Measurements from ENCODE around the gene IGFBPL1.

Gene IGFBPL1

DNA sequence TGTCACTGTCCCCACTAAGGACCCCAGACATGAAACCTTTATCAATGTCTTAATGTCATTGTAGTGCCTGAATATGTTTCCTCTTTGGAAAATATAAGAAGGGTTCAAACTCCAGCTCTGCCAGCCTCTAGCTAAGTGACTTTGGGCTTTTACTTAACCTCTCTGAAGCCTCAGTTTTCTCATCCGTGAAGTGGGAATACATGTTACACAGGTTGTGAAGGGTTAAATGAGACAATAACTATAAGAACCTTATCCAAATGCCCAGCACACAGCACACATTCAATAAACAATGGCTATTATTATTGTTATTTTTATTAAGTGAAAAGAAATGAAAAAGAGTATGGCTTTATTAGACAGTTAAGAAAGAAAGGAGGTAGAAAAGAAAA, 15.7 kb upstream of the IGFBPL1 start:
- Histone ChIP-seq H3K4me1 (ENCODE audit: insufficient read depth, low read length) (peaks cover 9% of the 10 kb centered on the region), H3K36me3 (ENCODE audit: insufficient read depth, low read length) (no peaks in the 10 kb centered on the region), H3K27me3 (ENCODE audit: insufficient read depth, low read length) (no peaks in the 10 kb centered on the region), H3K4me3 (ENCODE audit: low read length) (no peak overlapping the region), H2AFZ (ENCODE audit: low read depth, low read length) (no peak overlapping the region), H3K9me3 (ENCODE audit: low read length) (no peaks in the 10 kb centered on the region)

DNA sequence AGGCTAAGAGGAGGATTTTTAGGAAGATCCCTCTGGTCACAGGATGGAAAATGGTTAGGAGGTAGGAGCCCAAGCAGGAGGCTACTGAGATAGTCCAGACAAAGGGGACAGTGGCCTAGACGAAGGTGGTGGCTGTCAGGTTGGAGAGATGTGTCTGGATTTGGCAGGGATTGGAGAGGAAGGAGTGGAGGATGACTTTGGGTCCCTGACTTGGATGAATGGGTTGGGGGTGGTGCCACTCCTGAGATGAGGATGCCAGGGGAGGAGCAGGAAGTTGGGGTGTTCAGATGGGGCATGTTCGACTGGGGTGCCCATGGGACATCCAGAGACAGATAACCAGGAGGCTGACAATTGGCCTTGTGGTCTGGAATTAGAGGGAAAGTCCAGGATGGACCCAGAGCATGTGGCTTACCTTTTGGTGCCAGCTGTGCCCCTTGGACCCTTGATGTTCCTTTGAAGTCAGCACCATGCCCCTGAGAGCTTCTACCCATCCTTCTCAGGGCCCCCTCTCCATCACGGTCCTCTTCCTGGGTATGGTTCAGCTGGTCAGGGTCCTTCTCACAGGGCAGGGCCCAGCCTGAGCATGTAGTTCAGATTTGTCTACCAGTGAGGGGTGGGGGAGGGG, 15.1 kb upstream of the IGFBPL1 start:
- H3K36me3 ChIP-seq (ENCODE audit: insufficient read depth, low read length), result no peaks in the 10 kb centered on the region
- no peaks in the 10 kb centered on the region for H3K27me3 ChIP-seq (ENCODE audit: insufficient read depth, low read length)
- H3K4me3 ChIP-seq (ENCODE audit: low read length), result no peak overlapping the region
- H3K4me1 ChIP-seq (ENCODE audit: insufficient read depth, low read length), result peaks cover 11% of the 10 kb centered on the region
- no peaks in the 10 kb centered on the region for H3K9me3 ChIP-seq (ENCODE audit: low read length)
- H2AFZ ChIP-seq (ENCODE audit: low read depth, low read length), result no peak overlapping the region

DNA sequence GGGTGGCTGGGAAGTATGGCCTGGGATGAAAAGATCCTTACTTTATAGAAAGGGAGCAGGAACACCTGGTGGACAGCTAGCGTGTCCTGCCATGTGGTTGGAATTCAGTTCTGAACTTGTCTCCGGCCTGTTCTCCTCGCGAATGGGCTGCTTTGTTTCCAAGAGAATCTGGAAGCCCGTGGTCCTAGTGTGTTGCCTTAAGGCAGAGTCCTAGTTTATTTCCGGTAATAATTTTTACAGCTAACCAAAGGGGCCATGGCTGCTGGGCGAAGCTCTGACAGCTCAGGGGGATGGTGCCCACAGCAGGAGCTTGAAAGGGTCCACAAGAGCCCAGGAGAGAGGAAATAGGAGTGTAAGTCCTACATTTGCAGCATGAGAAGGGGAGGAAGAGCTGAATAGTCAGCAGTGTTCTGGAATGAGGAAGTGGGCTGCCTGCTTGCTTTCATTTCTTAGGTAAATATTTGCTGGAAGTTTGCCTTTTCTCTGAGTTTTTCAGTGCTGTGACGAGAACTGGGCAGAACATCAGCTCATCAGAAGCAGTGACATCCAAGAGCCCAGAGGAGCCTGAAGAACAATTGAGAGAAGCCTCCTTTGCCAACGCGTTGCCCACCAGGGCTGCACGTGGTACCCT, 13.1 kb upstream of the IGFBPL1 start:
- no peak overlapping the region for H3K4me3 ChIP-seq (ENCODE audit: low read length)
- H2AFZ ChIP-seq (ENCODE audit: low read depth, low read length), result no peak overlapping the region
- no peaks in the 10 kb centered on the region for H3K36me3 ChIP-seq (ENCODE audit: insufficient read depth, low read length)
- H3K9me3 ChIP-seq (ENCODE audit: low read length), result no peaks in the 10 kb centered on the region
- peaks cover 6% of the 10 kb centered on the region for H3K4me1 ChIP-seq (ENCODE audit: insufficient read depth, low read length)
- H3K27me3 ChIP-seq (ENCODE audit: insufficient read depth, low read length), result no peaks in the 10 kb centered on the region

DNA sequence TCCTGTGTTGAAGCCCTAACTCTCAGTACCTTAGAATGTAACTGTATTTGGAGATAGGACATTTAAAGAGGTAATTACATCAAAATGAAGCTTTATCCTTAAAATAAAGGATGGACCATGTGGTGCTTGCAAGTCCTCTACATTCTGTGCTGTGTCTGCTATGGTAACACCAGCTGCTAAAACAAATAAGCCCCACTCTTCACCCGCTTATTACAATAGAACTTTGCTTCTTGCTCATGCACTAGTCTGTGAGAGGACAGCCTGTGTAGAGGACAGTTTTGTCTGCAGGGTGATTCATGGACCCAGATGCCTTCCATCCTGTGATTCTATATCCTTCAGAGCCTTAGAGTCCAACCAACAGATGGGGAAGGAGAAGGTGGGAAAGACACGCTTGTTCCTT, 12.5 kb upstream of the IGFBPL1 start:
- Histone ChIP-seq H3K36me3 (ENCODE audit: insufficient read depth, low read length) (no peaks in the 10 kb centered on the region), H3K4me3 (ENCODE audit: low read length) (no peak overlapping the region), H3K9me3 (ENCODE audit: low read length) (no peaks in the 10 kb centered on the region), H3K4me1 (ENCODE audit: insufficient read depth, low read length) (peaks cover 6% of the 10 kb centered on the region), H3K27me3 (ENCODE audit: insufficient read depth, low read length) (no peaks in the 10 kb centered on the region), H2AFZ (ENCODE audit: low read depth, low read length) (no peak overlapping the region)

DNA sequence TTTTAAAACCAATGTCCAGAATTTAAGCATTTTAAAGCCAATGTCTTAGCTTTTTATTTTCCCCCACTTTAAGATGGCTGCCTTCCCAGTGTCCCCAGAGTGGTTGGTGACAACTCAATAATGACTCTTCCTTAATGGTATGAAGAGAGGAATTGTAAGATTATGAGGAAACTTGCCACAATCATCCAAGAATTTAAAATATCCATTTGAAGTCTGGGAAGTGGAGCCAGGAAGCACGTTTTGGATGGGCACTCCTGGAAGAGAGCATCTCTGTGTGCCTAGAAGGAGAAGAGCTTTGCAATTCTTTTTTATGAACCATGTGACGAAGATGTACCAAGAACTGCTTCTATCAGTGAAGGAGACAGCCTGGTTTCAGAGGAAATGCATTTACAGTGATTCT, 11.3 kb upstream of the IGFBPL1 start:
- H3K27me3 ChIP-seq (ENCODE audit: insufficient read depth, low read length), result no peaks in the 10 kb centered on the region
- H3K4me3 ChIP-seq (ENCODE audit: low read length), result no peak overlapping the region
- no peaks in the 10 kb centered on the region for H3K9me3 ChIP-seq (ENCODE audit: low read length)
- peaks cover 6% of the 10 kb centered on the region for H3K4me1 ChIP-seq (ENCODE audit: insufficient read depth, low read length)
- H2AFZ ChIP-seq (ENCODE audit: low read depth, low read length), result no peak overlapping the region
- H3K36me3 ChIP-seq (ENCODE audit: insufficient read depth, low read length), result no peaks in the 10 kb centered on the region

DNA sequence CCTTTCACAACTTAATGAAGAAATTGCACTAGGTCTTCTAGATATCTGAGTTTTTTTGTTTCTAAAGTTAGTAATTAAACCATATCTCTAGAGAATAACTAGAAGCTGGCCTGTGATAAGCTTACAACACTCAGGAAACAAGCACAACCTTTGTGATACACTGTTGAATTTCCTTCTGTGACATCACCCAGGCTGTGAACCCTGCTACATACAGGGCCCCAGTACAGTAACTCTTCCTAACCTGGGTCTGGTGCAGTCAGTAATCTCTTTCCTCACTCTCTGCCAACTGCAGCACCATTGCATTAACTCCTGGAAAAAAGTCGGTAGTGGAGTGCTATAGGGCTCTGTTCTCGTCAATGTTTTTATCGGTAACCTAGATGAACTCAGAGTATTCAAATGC, 10.6 kb upstream of the IGFBPL1 start:
- no peak overlapping the region for H2AFZ ChIP-seq (ENCODE audit: low read depth, low read length)
- H3K27me3 ChIP-seq (ENCODE audit: insufficient read depth, low read length), result no peaks in the 10 kb centered on the region
- no peaks in the 10 kb centered on the region for H3K9me3 ChIP-seq (ENCODE audit: low read length)
- no peak overlapping the region for H3K4me3 ChIP-seq (ENCODE audit: low read length)
- peaks cover 6% of the 10 kb centered on the region for H3K4me1 ChIP-seq (ENCODE audit: insufficient read depth, low read length)
- H3K36me3 ChIP-seq (ENCODE audit: insufficient read depth, low read length), result no peaks in the 10 kb centered on the region

DNA sequence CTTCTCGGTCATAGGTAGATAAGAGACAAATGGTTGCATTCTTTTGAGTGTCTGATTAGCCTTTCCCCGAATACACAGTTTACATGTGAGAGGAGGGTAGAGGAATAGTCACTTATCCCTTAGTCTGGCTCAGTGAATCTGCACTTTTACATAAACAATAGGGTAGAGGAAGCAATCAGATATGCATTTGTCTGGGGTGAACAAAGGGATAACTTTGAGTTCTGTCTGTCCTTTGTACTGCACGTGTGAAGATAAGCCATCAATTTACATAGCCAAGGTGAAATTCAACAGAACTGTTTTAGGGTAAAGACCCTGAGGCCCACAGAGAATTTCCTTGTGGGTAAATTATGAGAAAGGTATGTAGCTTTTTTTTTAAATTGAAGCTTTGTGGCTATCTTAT, 10.1 kb upstream of the IGFBPL1 start:
- H3K9me3 ChIP-seq (ENCODE audit: low read length), result no peaks in the 10 kb centered on the region
- no peak overlapping the region for H2AFZ ChIP-seq (ENCODE audit: low read depth, low read length)
- no peaks in the 10 kb centered on the region for H3K36me3 ChIP-seq (ENCODE audit: insufficient read depth, low read length)
- no peak overlapping the region for H3K4me3 ChIP-seq (ENCODE audit: low read length)
- peaks cover 6% of the 10 kb centered on the region for H3K4me1 ChIP-seq (ENCODE audit: insufficient read depth, low read length)
- H3K27me3 ChIP-seq (ENCODE audit: insufficient read depth, low read length), result no peaks in the 10 kb centered on the region

DNA sequence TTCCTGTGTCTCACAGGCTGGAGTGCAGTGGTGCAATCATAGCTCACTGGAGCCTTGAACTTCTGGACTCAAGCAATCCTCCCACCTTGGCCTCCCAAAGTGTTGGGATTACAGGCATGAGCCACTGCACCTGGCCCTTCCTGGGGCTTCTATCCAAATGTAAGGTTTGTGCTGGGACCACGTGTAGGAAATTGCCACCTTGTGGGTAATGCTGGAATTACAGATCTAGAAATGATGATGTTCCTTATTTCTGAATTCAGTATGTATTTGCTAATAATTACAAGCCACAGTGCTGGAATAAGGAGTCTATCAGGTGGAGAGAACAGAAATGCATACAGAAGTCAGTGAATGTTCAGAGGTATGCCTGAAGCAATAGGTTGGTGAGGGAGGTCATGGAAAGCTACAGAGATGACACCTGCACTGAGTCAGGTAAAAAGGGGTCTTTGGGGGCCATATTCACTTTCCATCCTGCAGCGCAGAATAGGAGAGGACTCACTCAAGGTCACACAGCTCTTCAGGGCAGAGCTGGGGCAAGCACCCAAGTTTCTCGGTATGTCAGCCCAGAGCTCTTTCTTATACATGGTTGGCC, 8.8 kb upstream of the IGFBPL1 start:
- Histone ChIP-seq H3K36me3 (ENCODE audit: insufficient read depth, low read length) (no peaks in the 10 kb centered on the region), H3K4me1 (ENCODE audit: insufficient read depth, low read length) (peaks cover 6% of the 10 kb centered on the region), H2AFZ (ENCODE audit: low read depth, low read length) (no peak overlapping the region), H3K9me3 (ENCODE audit: low read length) (no peaks in the 10 kb centered on the region), H3K4me3 (ENCODE audit: low read length) (no peak overlapping the region), H3K27me3 (ENCODE audit: insufficient read depth, low read length) (no peaks in the 10 kb centered on the region)

DNA sequence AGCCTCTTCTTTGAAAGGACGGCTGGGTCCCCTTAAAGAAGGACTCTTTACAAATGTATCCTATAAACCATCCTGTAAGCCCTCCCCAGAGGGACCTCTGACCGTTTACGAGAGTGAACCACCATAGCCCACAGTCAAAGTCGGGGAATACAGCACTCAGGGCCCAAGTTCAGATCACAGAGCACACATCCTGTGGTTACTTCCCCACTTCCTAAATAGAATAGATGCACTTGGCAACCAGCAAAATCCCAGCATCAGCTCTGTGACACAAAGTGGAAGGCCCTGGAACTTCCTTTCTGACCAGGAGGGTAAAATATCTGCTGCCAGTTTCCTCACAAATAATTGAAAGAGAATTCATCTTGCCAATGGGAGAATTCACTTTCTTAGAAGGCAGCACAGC, 6.9 kb upstream of the IGFBPL1 start:
- Histone ChIP-seq H3K4me3 (ENCODE audit: low read length) (no peak overlapping the region), H3K27me3 (ENCODE audit: insufficient read depth, low read length) (no peaks in the 10 kb centered on the region), H2AFZ (ENCODE audit: low read depth, low read length) (no peak overlapping the region), H3K9me3 (ENCODE audit: low read length) (no peaks in the 10 kb centered on the region), H3K36me3 (ENCODE audit: insufficient read depth, low read length) (no peaks in the 10 kb centered on the region), H3K4me1 (ENCODE audit: insufficient read depth, low read length) (peaks cover 6% of the 10 kb centered on the region)

DNA sequence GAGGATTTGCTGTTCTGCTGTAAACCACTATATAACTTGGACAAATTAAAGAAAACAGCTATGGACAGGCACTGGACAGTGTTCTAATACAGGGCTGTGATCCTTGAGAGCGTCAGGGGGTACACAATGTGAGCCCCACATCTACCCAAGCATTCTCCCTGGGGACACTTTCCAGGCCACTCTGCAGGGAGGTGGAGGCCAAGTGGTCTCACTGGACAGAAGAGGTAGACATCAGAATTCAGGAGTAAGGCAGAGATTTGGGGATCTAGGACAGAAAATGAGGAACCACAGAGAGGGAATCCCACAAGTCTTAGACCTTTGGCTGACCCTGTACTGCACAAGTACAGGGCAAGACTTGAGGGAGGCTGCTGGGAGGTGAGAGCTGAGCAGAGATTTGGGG, 3.8 kb upstream of the IGFBPL1 start:
- H3K4me1 ChIP-seq (ENCODE audit: insufficient read depth, low read length), result peaks cover 14% of the 10 kb centered on the region
- H3K9me3 ChIP-seq (ENCODE audit: low read length), result no peaks in the 10 kb centered on the region
- H3K27me3 ChIP-seq (ENCODE audit: insufficient read depth, low read length), result no peaks in the 10 kb centered on the region
- no peaks in the 10 kb centered on the region for H3K36me3 ChIP-seq (ENCODE audit: insufficient read depth, low read length)
- H3K4me3 ChIP-seq (ENCODE audit: low read length), result no peak overlapping the region
- no peak overlapping the region for H2AFZ ChIP-seq (ENCODE audit: low read depth, low read length)

DNA sequence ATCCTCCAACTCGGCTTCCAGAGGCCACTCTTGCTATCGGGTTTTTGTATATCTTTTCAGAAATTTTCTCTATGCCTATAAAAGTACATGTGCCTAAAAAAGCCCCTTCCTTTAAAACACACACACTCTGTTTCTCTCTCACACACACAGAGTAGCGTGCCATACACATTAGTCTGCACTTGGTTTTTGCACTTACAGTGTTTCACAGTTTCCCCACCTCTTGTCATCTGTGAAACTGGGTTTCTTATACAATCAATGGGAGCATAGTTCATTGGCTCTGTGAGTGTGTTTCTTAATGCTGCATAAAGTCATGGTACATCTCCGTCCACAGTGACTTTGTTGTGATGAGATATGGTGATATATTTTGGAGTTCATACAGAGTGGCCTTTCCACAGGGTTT, 664 bp upstream of the IGFBPL1 start:
- peaks cover 40% of the 10 kb centered on the region for H3K4me1 ChIP-seq (ENCODE audit: insufficient read depth, low read length)
- H3K36me3 ChIP-seq (ENCODE audit: insufficient read depth, low read length), result no peaks in the 10 kb centered on the region
- H3K9me3 ChIP-seq (ENCODE audit: low read length), result no peaks in the 10 kb centered on the region
- no peaks in the 10 kb centered on the region for H3K27me3 ChIP-seq (ENCODE audit: insufficient read depth, low read length)
- H3K4me3 ChIP-seq (ENCODE audit: low read length), result peak overlapping the region; percentile 69
- no peak overlapping the region for H2AFZ ChIP-seq (ENCODE audit: low read depth, low read length)

DNA sequence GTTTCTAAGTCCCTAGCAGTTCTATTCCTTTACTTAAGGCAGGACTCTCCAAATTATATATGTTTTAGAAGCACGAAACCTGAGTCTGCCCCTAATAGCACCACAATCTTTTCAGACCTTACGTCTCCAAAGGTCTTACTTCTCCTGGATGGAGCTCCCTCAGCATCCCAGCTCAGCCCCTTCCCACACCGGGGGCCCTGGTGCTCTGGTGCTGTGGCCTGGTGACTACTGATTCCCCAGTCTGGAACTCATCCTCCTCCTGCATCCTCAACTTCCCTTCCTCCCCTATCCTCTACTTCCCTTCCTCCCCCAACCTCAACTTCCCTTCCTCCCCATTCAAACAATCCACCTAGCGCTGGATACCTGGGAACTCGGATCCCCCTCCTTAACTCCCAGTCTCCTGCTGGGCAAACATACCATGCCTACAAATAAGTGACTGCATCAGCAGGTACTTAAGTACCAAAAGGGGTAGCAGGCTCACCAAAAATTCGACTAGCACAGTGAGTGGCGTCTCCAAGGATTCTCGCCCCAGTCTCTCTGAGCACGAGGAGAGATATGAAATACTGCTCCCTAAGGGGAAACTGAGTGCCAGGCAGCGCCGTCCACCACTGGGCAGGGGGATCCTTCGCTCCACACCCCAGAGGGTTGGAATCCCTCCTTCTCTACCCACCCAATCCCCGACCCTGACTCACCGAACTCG, 831 bp downstream of the IGFBPL1 start:
- Histone ChIP-seq H3K36me3 (ENCODE audit: insufficient read depth, low read length) (peaks cover 1% of the 10 kb centered on the region), H3K27me3 (ENCODE audit: insufficient read depth, low read length) (no peaks in the 10 kb centered on the region), H2AFZ (ENCODE audit: low read depth, low read length) (peak overlapping the region; percentile 62), H3K9me3 (ENCODE audit: low read length) (no peaks in the 10 kb centered on the region), H3K4me3 (ENCODE audit: low read length) (peak overlapping the region; percentile 69), H3K4me1 (ENCODE audit: insufficient read depth, low read length) (peaks cover 54% of the 10 kb centered on the region)

DNA sequence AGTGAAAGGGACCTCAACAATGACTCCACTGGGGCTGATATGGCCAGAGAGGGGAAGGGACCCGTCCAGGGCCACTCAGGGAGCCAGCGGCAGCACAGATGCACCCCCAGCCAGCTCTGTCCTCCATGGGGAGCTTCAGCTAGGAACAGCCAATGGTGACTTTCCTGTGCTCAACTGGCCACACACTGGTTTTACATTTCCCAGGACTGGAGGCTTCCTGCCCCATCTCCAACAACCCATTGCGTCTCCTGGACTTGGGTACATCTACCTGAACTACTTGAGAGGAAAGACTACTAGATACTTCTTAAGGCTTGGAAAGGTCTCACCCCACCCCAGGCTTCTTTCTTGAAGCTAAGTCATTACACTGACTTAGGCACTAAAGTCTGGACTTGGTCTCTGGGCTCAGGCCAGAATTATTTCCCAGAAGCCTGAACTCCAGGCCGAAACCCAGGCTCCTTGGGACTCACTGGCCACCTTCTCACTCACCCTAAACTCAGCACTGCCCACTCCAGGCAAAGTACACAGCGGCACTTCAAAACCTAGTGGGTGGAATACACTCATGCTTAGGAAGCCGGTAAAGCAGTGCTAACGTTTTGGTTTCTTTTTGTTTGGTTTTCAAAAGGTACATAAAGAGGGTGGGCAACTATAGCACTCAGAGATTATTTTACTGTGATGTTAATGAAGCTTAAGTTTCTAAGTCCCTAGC, 1.5 kb downstream of the IGFBPL1 start:
- peaks cover 59% of the 10 kb centered on the region for H3K4me1 ChIP-seq (ENCODE audit: insufficient read depth, low read length)
- H3K27me3 ChIP-seq (ENCODE audit: insufficient read depth, low read length), result no peaks in the 10 kb centered on the region

More for the DNA sequence above, 1.5 kb downstream of the IGFBPL1 start:
- Histone ChIP-seq H3K9me3 (ENCODE audit: low read length) (no peaks in the 10 kb centered on the region), H3K36me3 (ENCODE audit: insufficient read depth, low read length) (peaks cover 9% of the 10 kb centered on the region), H2AFZ (ENCODE audit: low read depth, low read length) (no peak overlapping the region), H3K4me3 (ENCODE audit: low read length) (peak overlapping the region; percentile 69)
